K562 (cell line): Measurements from ENCODE around the gene GIMAP7. TPM values are rescaled to one million over a fixed set of nuclear protein-coding genes. Genes with fewer than 3 reads are reported as not detected.

Experiments
- ATAC-seq: fragments of 200-7000 bp; cut with Tn5 transposase; 3 replicates; pipeline ENCODE4 v1.9.1; 2020; ENCODE audit warnings: moderate library complexity
- Bru-seq: library from RNA; stranded (reverse); fragments of 400-500 nt; gene quantifications from one replicate; lab custom pipeline; 2021; lab: Mats Ljungman, UMichigan
- BruChase-seq, 2 experiments: library from RNA; stranded (reverse); fragments of 400-500 nt; gene quantifications; one replicate each; lab custom pipeline; 2021; lab: Mats Ljungman, UMichigan
- BruUV-seq: library from RNA; stranded (reverse); fragments of 400-500 nt; replicated peaks from 2 replicates; lab custom pipeline; 2021; lab: Mats Ljungman, UMichigan
- CTCF ChIA-PET: fragments of 300-600 bp; formaldehyde crosslinking; extraction: SDS; loops from one replicate; lab custom pipeline; 2021; ENCODE audit warnings: low intra/inter-chr PET ratio; lab: Yijun Ruan, JAX
- POLR2A ChIA-PET: fragments of 300-600, 350-650 bp; sonication (Branson Sonifier 250); formaldehyde crosslinking; extraction: SDS; loops from one replicate; lab custom pipeline; 2021; ENCODE audit warnings: antibody characterized with exemption, inconsistent platforms; lab: Yijun Ruan, JAX
- DNase-seq, 4 experiments: peaks; one replicate each; pipeline versions ENCODE4 v3.0.0 to v3.0.0-alpha.2; 2011 to 2018; ENCODE audit warnings: low spot score in 3 of 4, mixed read lengths in 3 of 4; ENCODE audit errors: extremely low read depth in 1 of 4
- FAIRE-seq: peaks from 2 replicates; lab custom pipeline; 2011; peaks lifted over from hg19 to GRCh38; lab: Jason Lieb, UNC
- H2AFZ ChIP-seq: 2 replicates; pipeline ENCODE4 v1.6.0; 2011; ENCODE audit warnings: low read depth, low read length, control low read depth, inconsistent platforms
- H3K27ac ChIP-seq: fragments of 200-600 bp; 3 replicates; pipeline ENCODE4 v1.8.0; 2011; ENCODE audit warnings: low read depth, mild to moderate bottlenecking, control low read depth, inconsistent platforms, low read length, moderate library complexity, mixed read lengths; ENCODE audit errors: extremely low read depth
- H3K27me3 ChIP-seq, 2 experiments: fragments of 300-600 bp in 1 of 2; 2 replicates in 1 of 2; 3 replicates in 1 of 2; pipeline versions ENCODE4 v1.6.0 to v1.8.0; 2011; ENCODE audit warnings: inconsistent platforms in 2 of 2, low read length in 2 of 2, mild to moderate bottlenecking in 1 of 2, mixed read lengths in 1 of 2, moderate library complexity in 1 of 2; ENCODE audit not compliant: control insufficient read depth in 2 of 2, insufficient read depth in 2 of 2
- H3K36me3 ChIP-seq: fragments of 300-600 bp; 3 replicates; pipeline ENCODE4 v1.8.0; 2011; ENCODE audit warnings: mild to moderate bottlenecking, low read length, inconsistent platforms; ENCODE audit not compliant: control insufficient read depth, insufficient read depth
- H3K4me1 ChIP-seq, 2 experiments: fragments of 200-600 bp in 1 of 2; replicated peaks in 1 of 2; 2 replicates in 1 of 2; 3 replicates in 1 of 2; pipeline versions ENCODE4 v1.5.1 to v1.8.0; 2011; ENCODE audit warnings: inconsistent platforms in 2 of 2, low read length in 2 of 2, mild to moderate bottlenecking in 1 of 2, mixed read lengths in 1 of 2, moderate library complexity in 1 of 2; ENCODE audit not compliant: control insufficient read depth in 2 of 2, insufficient read depth in 2 of 2
- H3K4me2 ChIP-seq: 2 replicates; pipeline ENCODE4 v1.6.1; 2011; ENCODE audit warnings: low read length, control low read depth, inconsistent platforms, mixed read lengths; ENCODE audit not compliant: insufficient read depth
- H3K4me3 ChIP-seq: fragments of 200-600 bp; sonication (generic), shearing (Covaris generic); 2 replicates; pipeline ENCODE4 v1.5.1; 2016; ENCODE audit warnings: control low read depth, inconsistent platforms
- H3K79me2 ChIP-seq: fragments of 200-600 bp; 3 replicates; pipeline ENCODE4 v1.8.0; 2011; ENCODE audit warnings: low read length, inconsistent platforms; ENCODE audit not compliant: control insufficient read depth, insufficient read depth
- H3K9ac ChIP-seq, 2 experiments: 2 replicates each; pipeline versions ENCODE4 v1.6.0 to v1.6.1; 2011; ENCODE audit warnings: low read depth in 2 of 2, low read length in 2 of 2, control low read depth in 1 of 2, inconsistent platforms in 1 of 2, mild to moderate bottlenecking in 1 of 2, mixed read lengths in 1 of 2; ENCODE audit not compliant: insufficient read depth in 1 of 2
- H3K9me1 ChIP-seq: one replicate; pipeline ENCODE4 v1.6.0; 2011; ENCODE audit warnings: inconsistent platforms, mild to moderate bottlenecking, low read length, moderate library complexity; ENCODE audit not compliant: control insufficient read depth, insufficient read depth
- H3K9me3 ChIP-seq: replicated peaks from 2 replicates; pipeline ENCODE4 v1.5.1; 2011; ENCODE audit warnings: low read depth, low read length, inconsistent platforms; ENCODE audit not compliant: control insufficient read depth, insufficient read depth
- H4K20me1 ChIP-seq: replicated peaks from 2 replicates; pipeline ENCODE4 v1.6.1; 2011; ENCODE audit warnings: low read length, inconsistent platforms, mixed read lengths; ENCODE audit not compliant: control insufficient read depth, insufficient read depth
- BDP1 ChIP-seq: IDR thresholded peaks from 3 replicates; pipeline ENCODE4 v1.6.1; 2011; ENCODE audit not compliant: insufficient read length, insufficient read depth
- CEBPB ChIP-seq: fragments of 450-650 bp; IDR thresholded peaks from 2 replicates; pipeline ENCODE4 v1.6.1; 2016; ENCODE audit warnings: missing genetic modification characterization, missing compliant biosample characterization
- DIDO1 ChIP-seq: fragments of 450-650 bp; IDR thresholded peaks from 2 replicates; pipeline ENCODE4 v1.6.1; 2016; ENCODE audit warnings: low read depth, missing biosample characterization, missing genetic modification characterization
- FOXJ2 ChIP-seq: fragments of 200-800 bp; sonication (Bioruptor generic); IDR thresholded peaks from 2 replicates; pipeline ENCODE4 v1.6.1; 2016; ENCODE audit warnings: missing genetic modification characterization, missing compliant biosample characterization
- MAFG ChIP-seq: fragments of 450-650 bp; conservative IDR thresholded peaks from 2 replicates; pipeline ENCODE4 v1.6.1; 2016; ENCODE audit warnings: missing genetic modification characterization, missing compliant biosample characterization
- RREB1 ChIP-seq: fragments of 250-450 bp; sonication (Bioruptor Pico); IDR thresholded peaks from 2 replicates; pipeline ENCODE4 v1.4.0; 2020
- THAP12 ChIP-seq: fragments of 250-450 bp; sonication (Bioruptor Pico); IDR thresholded peaks from 2 replicates; pipeline ENCODE4 v1.9.0; 2021; ENCODE audit warnings: mild to moderate bottlenecking, inconsistent platforms
- U2AF2 ChIP-seq: fragments of 200-400 bp; formaldehyde crosslinking; optimal IDR thresholded peaks from 2 replicates; pipeline ENCODE3; 2017; ENCODE audit warnings: low read depth, mild to moderate bottlenecking, low read length
- ZNF280B ChIP-seq: fragments of 250-450 bp; sonication (Bioruptor Pico); IDR thresholded peaks from 2 replicates; pipeline ENCODE4 v1.5.1; 2021; ENCODE audit warnings: mild to moderate bottlenecking
- WGBS: fragments of 100-300 bp; shearing (Covaris generic); methylation state at CpG from one replicate; pipeline ENCODE4 v1.1.6; 2016; ENCODE audit warnings: low coverage, mixed read lengths; ENCODE audit not compliant: insufficient coverage; ENCODE audit errors: missing lambda C conversion rate; 5-methylcytosine and 5-hydroxymethylcytosine counted together
- in situ Hi-C: fragments of 300-500 bp; cut with MboI; formaldehyde crosslinking; loops from 4 replicates; pipeline ENCODE4 v1.15.0; 2018; ENCODE audit warnings: inconsistent platforms, mixed read lengths
- intact Hi-C: fragments of 100-400 bp; cut with micrococcal nuclease; formaldehyde crosslinking; loops from 2 replicates; pipeline ENCODE4 v1.14.2; 2022
- long read RNA-seq, 3 experiments: library from polyadenylated mRNA in 2 of 3; library from RNA in 1 of 3; unstranded in 2 of 3; stranded (forward) in 1 of 3; transcript quantifications; one replicate each; pipeline ENCODE4 v2.0.0, GENCODE V29; 2019 to 2022
- polyA minus RNA-seq, 3 experiments: library from RNA; depleted of rRNA, polyadenylated mRNA; stranded (reverse); fragments of >200 nt; gene quantifications; 2 replicates each; pipeline ENCODE4 v1.2.3, GENCODE V29; 2011
- polyA plus RNA-seq, 8 experiments: library from polyadenylated mRNA; depleted of rRNA in 4 of 8; stranded (reverse) in 5 of 8; unstranded in 3 of 8; fragments of >200 nt; fragmentation: Nextera tagmentation in 2 of 8; fragmentation: Illumina TruSeq in 1 of 8; extraction: Ambion mirVana in 2 of 8; extraction: Trizol in 1 of 8; gene quantifications; 2 replicates each; pipeline versions ENCODE4 v1.2.1 to v1.2.3, GENCODE V29; 2011 to 2014; ENCODE audit warnings: inconsistent platforms in 1 of 8, missing spikeins in 1 of 8
- total RNA-seq, 7 experiments: library from RNA; depleted of rRNA in 6 of 7; stranded (reverse); fragments of >200 nt in 6 of 7; fragmentation: Illumina TruSeq in 2 of 7; extraction: Trizol in 2 of 7; gene quantifications; 2 replicates each; pipeline versions ENCODE4 v1.2.1 to v1.2.3, GENCODE V29; 2011 to 2021; ENCODE audit warnings: low replicate concordance in 1 of 7

GIMAP7 gene
- total RNA-seq (2011; cell fraction: chromatin; rRNA removed; ENCODE audit: low replicate concordance) = not detected in 2 replicates
- total RNA-seq (2011; cell fraction: nucleolus; rRNA removed) = not detected in 2 replicates
- not detected in 2 replicates for total RNA-seq (2011; cell fraction: nucleoplasm; rRNA removed)
- total RNA-seq (2014; rRNA removed) (not detected in 2 replicates), total RNA-seq (2014; rRNA removed; fragmentation: Illumina TruSeq; extraction: Trizol) (not detected in 2 replicates), total RNA-seq (2015; rRNA removed; fragmentation: Illumina TruSeq; extraction: Trizol) (not detected in 2 replicates), total RNA-seq (2021) (0.25 and 0.42 TPM in 2 replicates), polyA plus RNA-seq (2011; rRNA removed) (not detected in 2 replicates), polyA plus RNA-seq (2014; fragmentation: Illumina TruSeq; extraction: Trizol) (not detected in 2 replicates), polyA plus RNA-seq (2014; fragmentation: Nextera tagmentation; extraction: Ambion mirVana) (not detected), polyA plus RNA-seq (2014; rRNA removed) (not detected in 2 replicates), polyA minus RNA-seq (2011; rRNA and poly(A)+ RNA removed) (not detected in 2 replicates), Bru-seq, nascent RNA (not detected), BruChase-seq, experiment 1, labeled RNA remaining after a 2-hour chase (not detected), BruChase-seq, experiment 2, labeled RNA remaining after a 6-hour chase (not detected)
- not detected in 2 replicates for polyA plus RNA-seq (2011; cell fraction: cytosol; rRNA removed)
- not detected in 2 replicates for polyA plus RNA-seq (2011; cell fraction: nucleus; rRNA removed)
- not detected in 2 replicates for polyA plus RNA-seq (2012)
- polyA minus RNA-seq (2011; cell fraction: cytosol; rRNA and poly(A)+ RNA removed) = not detected in 2 replicates
- polyA minus RNA-seq (2011; cell fraction: nucleus; rRNA and poly(A)+ RNA removed) = not detected in 2 replicates
- long read RNA-seq, experiment 1 = 0 reads
- long read RNA-seq, experiment 2 = 0 reads
- long read RNA-seq, experiment 3 = 0 reads

- FAIRE-seq (no peak), ATAC-seq (no peak; the same call in 2 of the 3 replicates), DNase-seq (no peak)
- no peaks in the 10 kb centered on the region for H3K36me3 ChIP-seq
- H3K4me1 ChIP-seq = no peaks in the 10 kb centered on the region
- H3K9me3 ChIP-seq = no peaks in the 10 kb centered on the region
- WGBS = 0% methylated on average over 3 of the region's 3 CpGs
- in situ Hi-C loops (no loop called here), intact Hi-C loops (no loop called here)
- no peak within 1 kb of the TSS for H3K4me3 ChIP-seq
- BruUV-seq = no TSS peak
- H3K27me3 ChIP-seq = peaks cover 15 to 17% of the 10 kb centered on the region in 2 experiments; a peak in 4 of 5 replicates
- H3K4me2 ChIP-seq = no peak within 1 kb of the TSS
- ChIA-PET CTCF (no interaction called here), POLR2A (interaction anchor here (1.7 kb wide), 1 partner anchor 17 kb away, joined by 4 read pairs; no protein-coding TSS in a partner anchor)
- H2AFZ ChIP-seq = no peak within 1 kb of the TSS
- no peaks in the 10 kb centered on the region for H3K9me1 ChIP-seq
- no peaks in the 10 kb centered on the region for H4K20me1 ChIP-seq
- no peak within 1 kb of the TSS for H3K9ac ChIP-seq
- H3K27ac ChIP-seq = no peak within 1 kb of the TSS
- H3K79me2 ChIP-seq = no peaks in the 10 kb centered on the region
- TF ChIP-seq U2AF2 = no peak
- no peak for TF ChIP-seq RREB1 (CRISPR knock-in tag)
- no peak for TF ChIP-seq BDP1
- TF ChIP-seq CEBPB (tag) = no peak
- TF ChIP-seq ZNF280B = no peak
- TF ChIP-seq MAFG = no peak
- TF ChIP-seq FOXJ2 (tag) = no peak
- TF ChIP-seq THAP12 = no peak
- no peak for TF ChIP-seq DIDO1 (tag)
These were observed at the start of gene GIMAP7 for GRCh38 chr7:150514748-150515222. TSS of gene GIMAP7 (plus strand) at chr7:150514872. CDS start at chr7:150519975, 5,103 bp downstream.
